GM19023 (cell line): Measurements from ENCODE around the gene C11orf98.

Experiments used
- ATAC-seq: cut with Tn5 transposase; IDR thresholded peaks from one replicate; pipeline ENCODE4 v1.9.1; 2021; ENCODE audit warnings: mild to moderate bottlenecking, moderate library complexity; ENCODE audit not compliant: unreplicated experiment

C11orf98 gene

DNA sequence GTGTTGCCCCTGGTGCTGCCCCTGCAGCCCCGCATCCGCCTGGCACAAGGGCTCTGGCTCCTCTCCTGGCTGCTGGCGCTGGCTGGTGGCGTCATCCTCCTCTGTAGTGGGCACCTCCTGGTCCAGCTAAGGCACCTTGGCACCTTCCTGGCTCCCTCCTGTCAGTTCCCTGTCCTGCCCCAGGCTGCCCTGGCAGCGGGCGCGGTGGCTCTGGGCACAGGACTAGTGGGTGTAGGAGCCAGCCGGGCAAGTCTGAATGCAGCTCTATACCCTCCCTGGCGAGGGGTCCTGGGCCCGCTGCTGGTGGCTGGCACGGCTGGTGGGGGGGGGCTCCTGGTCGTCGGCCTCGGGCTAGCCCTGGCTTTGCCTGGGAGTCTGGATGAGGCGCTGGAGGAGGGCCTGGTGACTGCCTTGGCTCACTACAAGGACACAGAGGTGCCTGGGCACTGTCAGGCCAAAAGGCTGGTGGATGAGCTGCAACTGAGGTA, 51.7 kb downstream of the C11orf98 start:
- ATAC-seq, result no peak
